ENCODE data around the gene CD276. TPM values are rescaled to one million over a fixed set of nuclear protein-coding genes. Genes with fewer than 3 reads are reported as not detected.
"Not testable (repeated sequence)": the region's sequence is repeated elsewhere in the genome, so short reads cannot be mapped to it uniquely, and the experiment has no call there.

The CD276 gene
- total RNA-seq, 1 donor from 2014 or later = 84.3 TPM

GRCh38 chr15:73704142-73704868, 20.1 kb downstream of the CD276 start:
- intact Hi-C loops (cut with DNase I) = loop anchor here (5.0 kb wide), 1 partner anchor 142 kb away; no protein-coding TSS in a partner anchor
- DNase-seq (ENCODE audit: low spot score in 2 of 2); H3K9me3 ChIP-seq; H3K27me3 ChIP-seq; H3K4me3 ChIP-seq; H3K27ac ChIP-seq; H3K4me1 ChIP-seq: not testable (repeated sequence)
- H3K36me3 ChIP-seq = peaks cover 61 to 71% of the 10 kb centered on the region in 2 donors

DNA sequence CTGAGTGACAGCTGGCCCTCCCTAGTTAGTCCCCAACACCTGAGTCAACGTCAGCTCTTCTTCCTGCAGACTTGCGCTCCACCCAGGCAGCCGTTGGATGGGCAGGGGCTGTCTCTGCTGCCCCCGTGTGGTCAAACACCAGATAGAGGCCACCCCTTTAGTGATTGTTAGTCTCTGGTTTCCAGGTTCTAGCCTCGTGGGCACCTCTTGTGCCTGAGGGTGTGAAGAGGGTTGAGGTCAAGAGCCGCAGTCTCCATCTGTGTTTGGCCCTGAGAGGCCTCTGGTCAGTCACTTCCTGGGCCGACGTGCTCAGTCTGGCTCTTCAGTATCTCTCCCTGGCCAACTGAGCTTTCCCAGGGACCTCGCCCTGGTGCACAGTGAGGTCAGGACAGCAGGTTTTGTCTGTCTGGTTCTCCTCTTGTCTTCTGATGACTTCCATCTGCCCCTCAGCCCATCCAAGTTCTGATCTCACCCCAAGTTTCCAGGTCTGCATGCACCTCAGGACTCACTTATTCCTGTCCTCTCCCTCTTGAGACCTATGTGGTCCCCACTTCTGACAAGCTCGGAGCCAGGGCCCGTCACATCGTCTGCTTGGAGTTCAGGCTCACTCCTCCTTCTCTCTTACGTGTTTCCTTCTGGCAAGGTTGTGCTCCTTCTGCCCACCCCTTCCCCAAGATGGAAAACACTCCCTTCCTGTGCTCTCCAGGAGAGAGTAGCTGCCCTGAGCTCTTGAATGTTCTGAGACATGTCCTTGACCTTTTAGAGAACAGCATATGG, 20.9 kb downstream of the CD276 start:
- no peaks in the 10 kb centered on the region for H3K9me3 ChIP-seq
- TF ChIP-seq CTCF (IDR thresholded peaks at IDR 0.05) = peak; percentile 47 to 78 (median 67)
- no peaks in the 10 kb centered on the region for H3K27me3 ChIP-seq
- no peaks in the 10 kb centered on the region for H3K4me1 ChIP-seq
- peak in 1 of 2 donors; percentile 72 for DNase-seq (ENCODE audit: low spot score in 2 of 2)
- no peak overlapping the region for H3K4me3 ChIP-seq
- intact Hi-C loops (cut with DNase I) = loop anchor here (5.0 kb wide), 1 partner anchor 143 kb away; no protein-coding TSS in a partner anchor
- peaks cover 64 to 73% of the 10 kb centered on the region in 2 donors for H3K36me3 ChIP-seq
- no peak overlapping the region for H3K27ac ChIP-seq

DNA sequence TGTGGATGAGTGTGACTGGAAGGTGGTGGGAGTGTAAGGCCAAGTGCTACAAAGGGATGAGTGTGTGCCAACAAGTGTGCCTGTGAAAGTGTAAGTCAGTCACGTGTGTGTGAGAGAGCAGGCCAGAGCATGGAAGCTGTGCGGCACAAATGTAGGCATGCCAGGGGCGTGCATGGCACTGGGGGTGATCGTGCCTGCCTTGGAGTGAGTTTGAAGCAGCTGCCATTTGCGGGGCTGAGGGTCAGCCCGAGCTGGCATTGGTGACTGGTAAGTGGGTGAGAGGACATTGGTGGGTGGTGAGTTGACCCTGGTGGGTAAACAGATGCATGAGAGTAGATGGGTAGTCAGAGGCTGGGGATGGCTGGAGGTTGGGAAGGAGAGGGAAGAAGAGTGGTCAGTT, 24.5 kb downstream of the CD276 start:
- H3K27ac ChIP-seq = no peak overlapping the region
- intact Hi-C loops (cut with DNase I) = no loop called here
- H3K4me1 ChIP-seq = no peaks in the 10 kb centered on the region
- H3K9me3 ChIP-seq = no peaks in the 10 kb centered on the region
- peaks cover 72 to 81% of the 10 kb centered on the region in 2 donors for H3K36me3 ChIP-seq
- no peak for TF ChIP-seq CTCF (IDR thresholded peaks at IDR 0.05)
- no peak for DNase-seq (ENCODE audit: low spot score in 2 of 2)
- no peak overlapping the region for H3K4me3 ChIP-seq
- no peaks in the 10 kb centered on the region for H3K27me3 ChIP-seq

GRCh38 chr15:73709241-73709640, 25.1 kb downstream of the CD276 start:
- Histone ChIP-seq H3K36me3 (peaks cover 70 to 80% of the 10 kb centered on the region in 2 donors), H3K27me3 (no peaks in the 10 kb centered on the region), H3K9me3 (no peaks in the 10 kb centered on the region), H3K27ac (no peak overlapping the region), H3K4me3 (no peak overlapping the region), H3K4me1 (no peaks in the 10 kb centered on the region)
- intact Hi-C loops (cut with DNase I) = no loop called here
- TF ChIP-seq CTCF (IDR thresholded peaks at IDR 0.05) = no peak
- no peak for DNase-seq (ENCODE audit: low spot score in 2 of 2)

DNA sequence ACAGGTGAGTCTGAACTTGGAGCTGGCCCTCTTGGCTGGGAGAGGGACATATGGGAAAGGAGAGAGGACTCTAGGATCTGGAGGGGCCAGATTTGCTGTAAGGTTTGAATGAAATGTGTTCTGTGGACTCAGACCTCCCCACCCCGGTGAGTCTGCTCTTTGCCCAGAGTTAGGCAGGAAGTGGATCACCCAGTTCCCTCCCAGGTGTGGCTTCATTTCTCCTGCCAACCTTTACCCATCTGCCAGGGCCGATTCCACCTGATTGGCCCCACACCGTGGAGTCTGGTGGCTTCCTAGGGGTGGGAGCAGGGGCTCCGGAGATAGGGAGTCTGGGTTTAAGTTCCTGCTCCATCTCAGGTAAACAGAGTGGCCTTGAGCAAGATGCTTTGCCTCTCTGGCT, 25.5 kb downstream of the CD276 start:
- TF ChIP-seq CTCF (IDR thresholded peaks at IDR 0.05) = no peak
- Histone ChIP-seq H3K4me3 (no peak overlapping the region), H3K36me3 (peaks cover 66 to 76% of the 10 kb centered on the region in 2 donors), H3K4me1 (no peaks in the 10 kb centered on the region), H3K27me3 (no peaks in the 10 kb centered on the region), H3K9me3 (no peaks in the 10 kb centered on the region), H3K27ac (peak overlapping the region in 1 of 2 donors; percentile 10)
- DNase-seq (ENCODE audit: low spot score in 2 of 2) = no peak
- intact Hi-C loops (cut with DNase I) = no loop called here

DNA sequence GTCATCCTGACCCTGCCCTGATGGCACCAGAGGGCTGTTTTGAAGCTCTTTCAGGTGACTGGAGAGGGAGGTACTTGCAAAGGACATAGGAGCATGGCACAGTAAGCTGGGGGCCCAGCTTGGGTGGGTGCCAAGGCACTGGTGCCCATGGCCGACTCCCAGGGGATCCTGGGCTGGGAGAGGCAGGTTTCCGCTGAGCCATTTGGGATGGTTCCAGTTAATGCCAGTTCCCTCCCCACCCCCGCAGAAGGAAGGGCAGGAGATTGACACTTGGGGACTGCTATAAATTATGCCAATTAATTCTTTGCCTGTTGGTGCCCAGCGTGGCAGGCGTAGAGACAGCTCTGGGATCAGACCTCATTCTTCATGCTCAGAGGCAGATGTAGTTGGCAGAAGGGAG, 26.1 kb downstream of the CD276 start:
- no peaks in the 10 kb centered on the region for H3K9me3 ChIP-seq
- H3K27me3 ChIP-seq = no peaks in the 10 kb centered on the region
- H3K4me3 ChIP-seq = no peak overlapping the region
- peaks cover 62 to 70% of the 10 kb centered on the region in 2 donors for H3K36me3 ChIP-seq
- intact Hi-C loops (cut with DNase I) = no loop called here
- no peak for TF ChIP-seq CTCF (IDR thresholded peaks at IDR 0.05)
- no peaks in the 10 kb centered on the region for H3K4me1 ChIP-seq
- H3K27ac ChIP-seq = no peak overlapping the region
- DNase-seq (ENCODE audit: low spot score in 2 of 2) = no peak
